SHP77 treated with DMSO at 0.1 percent for 48 hours (cell line): ENCODE data around the gene TESK2.
A peak's percentile ranks its signal among the peaks of the same experiment; 100 is the strongest.
"Not testable (repeated sequence)": the region's sequence is repeated elsewhere in the genome, so short reads cannot be mapped to it uniquely, and the experiment has no call there.

Experiments used
- DNase-seq: peaks from one replicate; lab custom pipeline; 2025; lab: John Stamatoyannopoulos, UW

TESK2 gene

GRCh38 chr1:45510036-45510971 lies 19.3 kb upstream of the TESK2 start:
- no peak for DNase-seq

- DNase-seq: no peak
Measured at GRCh38 chr1:45508295-45509151, 17.6 kb upstream of the TESK2 start.

- DNase-seq: no peak
Measured at GRCh38 chr1:45507893-45508292, 16.9 kb upstream of the TESK2 start.

- DNase-seq: no peak
Measured at GRCh38 chr1:45507195-45507594, 16.2 kb upstream of the TESK2 start.

- DNase-seq: no peak
Measured at GRCh38 chr1:45503462-45504360, 12.7 kb upstream of the TESK2 start.

GRCh38 chr1:45501505-45501859 lies 10.5 kb upstream of the TESK2 start:
- DNase-seq: no peak

- DNase-seq: no peak
Measured at GRCh38 chr1:45499415-45499769, 8.4 kb upstream of the TESK2 start.

- DNase-seq: no peak
Measured at GRCh38 chr1:45498279-45498678, 7.3 kb upstream of the TESK2 start.

GRCh38 chr1:45493116-45493697 lies 2.2 kb upstream of the TESK2 start:
- peak; percentile 26 for DNase-seq

GRCh38 chr1:45492691-45493090 lies 1.7 kb upstream of the TESK2 start:
- DNase-seq: no peak

GRCh38 chr1:45491487-45492260 lies 711 bp upstream of the TESK2 start:
- no peak for DNase-seq

GRCh38 chr1:45490121-45490625 lies 790 bp downstream of the TESK2 start:
- DNase-seq: no peak

GRCh38 chr1:45489379-45489778 lies 1.6 kb downstream of the TESK2 start:
- not testable (repeated sequence) for DNase-seq

- no peak for DNase-seq
Measured at GRCh38 chr1:45488666-45489377, 2.1 kb downstream of the TESK2 start.

- DNase-seq: no peak
Measured at GRCh38 chr1:45485949-45486348, 5.0 kb downstream of the TESK2 start.

GRCh38 chr1:45479039-45479748 lies 11.8 kb downstream of the TESK2 start:
- DNase-seq: no peak

GRCh38 chr1:45478121-45478814 lies 12.7 kb downstream of the TESK2 start:
- DNase-seq: no peak

- DNase-seq: no peak
Measured at GRCh38 chr1:45477646-45478045, 13.3 kb downstream of the TESK2 start.

- not testable (repeated sequence) for DNase-seq
Measured at GRCh38 chr1:45474194-45474593, 16.8 kb downstream of the TESK2 start.
